Activated CD8-positive, alpha-beta memory T cell treated with anti-CD3 and anti-CD28 coated beads, Interleukin-2, amount 10 ng/mL, durations not matched to agents 7 days and 5 days (primary cell): ENCODE measurements around the gene EFTUD2. TPM values are rescaled to one million over a fixed set of nuclear protein-coding genes. Genes with fewer than 3 reads are reported as not detected.

Source experiments
- ATAC-seq: fragments of 150-1000 bp; cut with Tn5 transposase; one replicate; pipeline ENCODE4 v1.10.0; 2021; ENCODE audit warnings: moderate library complexity
- CTCF ChIA-PET: fragments of 350-600 bp; sonication (Branson Sonifier 250); formaldehyde crosslinking; loops from one replicate; lab custom pipeline; 2021; ENCODE audit warnings: antibody characterized with exemption; lab: Charles Lee
- DNase-seq: peaks from one replicate; pipeline ENCODE4 v3.0.0-alpha.2; 2020
- H3K27ac Mint-ChIP-seq: one replicate; pipeline ENCODE4 v1.8.0; 2021; ENCODE audit warnings: mild to moderate bottlenecking, mixed read lengths
- H3K27me3 Mint-ChIP-seq: one replicate; pipeline ENCODE4 v1.8.0; 2021; ENCODE audit warnings: mixed read lengths
- H3K36me3 Mint-ChIP-seq: one replicate; pipeline ENCODE4 v1.8.0; 2021; ENCODE audit warnings: mild to moderate bottlenecking, mixed read lengths
- H3K4me1 Mint-ChIP-seq: one replicate; pipeline ENCODE4 v1.8.0; 2021; ENCODE audit warnings: mixed read lengths
- H3K4me3 Mint-ChIP-seq: one replicate; pipeline ENCODE4 v1.8.0; 2021; ENCODE audit warnings: mild to moderate bottlenecking, moderate library complexity, mixed read lengths
- H3K9me3 Mint-ChIP-seq: one replicate; pipeline ENCODE4 v1.8.0; 2022; ENCODE audit warnings: low read depth, mixed read lengths
- total RNA-seq, 2 experiments: library from RNA; stranded (reverse); gene quantifications; one replicate each; pipeline ENCODE4 v1.2.3, GENCODE V29; 2021

The EFTUD2 gene
- total RNA-seq, 2 experiments from 2014 or later: 134 to 178 TPM

DNA sequence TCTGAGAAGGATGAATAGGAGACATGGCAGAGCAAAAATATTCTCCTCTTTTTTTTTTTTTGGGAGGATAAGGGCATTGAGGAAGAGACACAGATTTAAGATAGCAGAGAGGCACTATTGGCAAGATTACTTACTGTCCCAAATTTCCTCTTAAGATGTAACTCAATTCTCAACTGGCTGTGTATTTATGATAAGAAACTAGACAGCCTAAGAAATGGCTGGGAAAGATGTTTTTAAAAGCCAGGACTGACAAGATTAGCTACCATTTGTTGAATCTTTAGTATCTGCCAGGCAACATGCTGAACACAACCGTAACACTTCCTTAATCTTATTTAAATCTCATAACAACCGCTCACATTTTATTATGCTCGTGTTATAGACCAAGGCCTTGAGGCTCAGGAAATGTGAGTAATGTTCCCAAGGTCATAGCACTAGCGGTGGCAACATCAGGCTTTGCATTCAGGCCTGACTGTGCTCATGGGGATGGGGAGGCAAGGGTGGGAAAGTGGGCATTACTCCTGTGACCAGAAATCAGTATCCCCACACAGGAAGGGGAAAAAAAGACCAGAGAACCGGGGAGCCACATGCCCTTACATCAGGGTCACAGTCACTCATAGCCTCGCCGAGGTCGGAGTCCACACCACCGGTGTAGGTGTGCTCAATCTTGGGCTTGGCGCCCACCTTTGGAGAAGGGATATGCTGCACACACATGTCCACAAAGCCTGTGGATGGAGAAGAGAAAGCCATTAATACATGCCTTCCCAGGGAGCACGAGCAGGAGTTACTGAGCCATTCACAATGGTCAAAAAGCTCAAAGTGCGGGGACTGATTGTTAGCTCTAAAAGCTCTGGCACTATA is 36.0 kb downstream of the EFTUD2 start:
- Mint-ChIP-seq H3K27me3 (no peaks in the 10 kb centered on the region), H3K9me3 (no peaks in the 10 kb centered on the region), H3K27ac (no peak overlapping the region), H3K4me1 (peaks cover 1% of the 10 kb centered on the region), H3K4me3 (no peak overlapping the region), H3K36me3 (peaks cover 38% of the 10 kb centered on the region)
- CTCF ChIA-PET: interaction anchor here (1.2 to 10.8 kb wide), 2 partner anchors 87 to 160 kb away, joined by 3 to 186 read pairs; no protein-coding TSS in a partner anchor
- no peak for ATAC-seq
- DNase-seq: no peak

- no peaks in the 10 kb centered on the region for H3K27me3 Mint-ChIP-seq
- ATAC-seq (no peak), DNase-seq (no peak)
- no peaks in the 10 kb centered on the region for H3K9me3 Mint-ChIP-seq
- H3K36me3 Mint-ChIP-seq: peaks cover 38% of the 10 kb centered on the region
- CTCF ChIA-PET: interaction anchor here (1.3 to 10.8 kb wide), 2 partner anchors 58 to 86 kb away, joined by 3 to 186 read pairs; no protein-coding TSS in a partner anchor
- H3K4me3 Mint-ChIP-seq: no peak overlapping the region
- peaks cover 1% of the 10 kb centered on the region for H3K4me1 Mint-ChIP-seq
- no peak overlapping the region for H3K27ac Mint-ChIP-seq
These were observed 36.8 kb downstream of the EFTUD2 start for GRCh38 chr17:44862278-44862914.

DNA sequence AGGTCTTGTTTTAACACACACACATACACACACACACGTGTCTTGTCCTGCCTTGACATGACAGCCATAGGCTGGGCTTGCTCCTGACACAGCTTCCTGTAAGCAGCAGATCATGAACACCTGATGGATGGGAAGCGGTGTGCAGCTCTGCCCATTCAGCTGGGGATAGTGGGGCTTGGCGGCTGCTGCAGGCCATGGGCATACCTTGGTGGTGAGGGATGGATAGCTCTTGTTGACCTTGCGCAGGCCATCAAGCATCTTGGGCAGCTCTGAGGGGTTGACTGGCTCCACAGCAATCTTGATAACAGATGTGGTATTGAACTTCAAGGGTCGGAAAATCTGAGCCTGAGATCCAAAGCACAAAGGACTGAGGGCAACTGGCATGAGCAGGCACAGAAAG is 39.5 kb downstream of the EFTUD2 start:
- Mint-ChIP-seq H3K27me3 (no peaks in the 10 kb centered on the region), H3K4me3 (no peak overlapping the region), H3K9me3 (no peaks in the 10 kb centered on the region), H3K27ac (no peak overlapping the region), H3K4me1 (no peaks in the 10 kb centered on the region), H3K36me3 (peaks cover 46% of the 10 kb centered on the region)
- ATAC-seq: no peak
- no peak for DNase-seq
- CTCF ChIA-PET: interaction anchor here (1.3 to 10.8 kb wide), 2 partner anchors 9 to 83 kb away, joined by 4 to 186 read pairs; no protein-coding TSS in a partner anchor

DNA sequence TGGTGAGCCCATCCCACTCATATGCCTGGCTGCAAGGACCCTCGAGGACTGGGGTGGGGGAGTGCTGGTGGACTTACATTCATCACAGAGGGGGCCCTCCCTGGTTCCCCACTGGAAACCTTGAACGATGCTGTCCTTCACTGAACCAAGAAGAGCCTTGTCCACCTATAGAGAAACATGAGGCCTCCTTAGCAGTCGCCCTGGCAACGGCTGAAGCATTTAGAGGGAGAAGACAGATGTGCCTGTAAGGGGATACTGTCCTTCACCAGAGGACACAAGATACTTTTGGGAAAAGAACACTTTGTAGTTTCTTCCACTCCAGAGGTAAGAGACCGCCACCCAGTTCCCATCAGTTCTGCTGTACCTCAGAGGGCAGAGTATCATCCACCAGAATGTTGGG is 45.1 kb downstream of the EFTUD2 start:
- DNase-seq: no peak
- Mint-ChIP-seq H3K4me3 (no peak overlapping the region), H3K4me1 (no peaks in the 10 kb centered on the region), H3K27ac (no peak overlapping the region), H3K27me3 (no peaks in the 10 kb centered on the region), H3K36me3 (peaks cover 33% of the 10 kb centered on the region), H3K9me3 (no peaks in the 10 kb centered on the region)
- CTCF ChIA-PET: interaction anchor here (1.0 to 2.2 kb wide), 3 partner anchors 14 to 341 kb away, joined by 3 to 6 read pairs (median 3); no protein-coding TSS in a partner anchor
- no peak for ATAC-seq

DNA sequence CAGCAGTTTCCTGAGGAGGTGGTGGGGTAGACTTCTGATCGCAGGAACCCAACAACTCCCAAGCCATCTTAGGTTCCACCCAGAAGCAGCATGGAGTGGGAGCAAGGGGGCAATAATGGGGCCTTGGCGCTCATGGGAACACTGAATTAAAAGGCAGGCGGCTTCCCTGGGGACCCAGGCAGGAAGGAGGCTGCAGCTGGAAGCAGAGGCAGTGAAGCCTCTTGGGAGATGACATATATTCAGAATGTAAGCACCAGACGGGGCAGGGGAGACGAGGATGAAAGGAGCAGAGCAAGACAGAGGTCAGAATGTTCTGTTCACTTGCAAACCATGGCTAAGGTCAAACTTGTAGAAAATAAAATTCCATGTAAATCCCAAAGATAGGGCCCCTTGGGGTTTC is 48.6 kb downstream of the EFTUD2 start:
- Mint-ChIP-seq H3K4me3 (no peak overlapping the region), H3K27me3 (no peaks in the 10 kb centered on the region), H3K36me3 (peaks cover 19% of the 10 kb centered on the region), H3K27ac (no peak overlapping the region), H3K4me1 (no peaks in the 10 kb centered on the region), H3K9me3 (no peaks in the 10 kb centered on the region)
- CTCF ChIA-PET: interaction anchor here (1.0 kb wide), 1 partner anchor 75 kb away, joined by 3 read pairs; no protein-coding TSS in a partner anchor
- ATAC-seq (no peak), DNase-seq (no peak)

DNA sequence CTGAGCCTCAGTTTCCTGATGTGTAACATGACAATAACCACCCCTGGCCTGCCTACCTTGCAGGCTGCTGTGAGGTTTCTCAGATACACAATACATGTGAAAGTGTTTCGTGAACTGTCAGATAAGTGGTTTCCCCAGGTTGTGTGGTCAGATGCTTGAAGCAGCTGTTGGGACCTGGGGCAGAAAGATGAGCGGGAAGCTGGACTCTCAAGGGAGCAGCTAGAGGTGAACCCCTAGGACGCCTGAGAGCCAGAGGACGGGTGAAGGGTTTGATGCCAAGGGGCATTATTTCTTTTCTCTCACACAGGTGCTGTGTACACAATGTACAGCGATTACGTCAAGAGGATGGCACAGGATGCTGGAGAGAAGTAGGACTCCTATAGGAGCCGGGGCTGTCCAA is 49.2 kb downstream of the EFTUD2 start:
- H3K9me3 Mint-ChIP-seq: no peaks in the 10 kb centered on the region
- H3K27ac Mint-ChIP-seq: peak overlapping the region; percentile 21
- H3K27me3 Mint-ChIP-seq: no peaks in the 10 kb centered on the region
- H3K4me3 Mint-ChIP-seq: no peak overlapping the region
- ATAC-seq: no peak
- peaks cover 19% of the 10 kb centered on the region for H3K36me3 Mint-ChIP-seq
- H3K4me1 Mint-ChIP-seq: no peaks in the 10 kb centered on the region
- CTCF ChIA-PET: no interaction called here
- DNase-seq: no peak

DNA sequence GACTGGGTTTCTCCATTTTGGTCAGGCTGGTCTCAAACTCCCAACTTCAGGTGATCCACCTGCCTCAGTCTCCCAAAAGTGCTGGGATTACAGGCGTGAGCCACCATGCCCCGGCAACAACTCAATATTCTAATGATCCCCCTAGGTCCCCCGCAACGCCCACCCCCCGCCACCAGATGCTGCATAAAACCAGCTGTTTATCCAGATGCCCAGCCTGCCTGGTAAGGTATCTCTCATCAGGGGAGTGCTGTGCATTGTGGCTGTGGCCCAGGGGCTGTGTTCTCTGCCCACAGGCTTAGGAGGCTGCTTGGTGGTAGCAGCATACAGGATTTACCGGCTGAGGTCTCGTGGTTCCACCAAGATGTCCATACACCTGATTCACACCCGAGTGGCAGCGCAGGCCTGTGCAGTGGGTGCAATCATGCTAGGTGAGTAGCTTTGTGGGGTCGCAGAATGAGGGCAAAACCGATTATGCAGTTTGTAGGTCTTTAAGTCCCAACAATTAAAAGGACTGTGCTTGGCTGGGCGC is 50.2 kb downstream of the EFTUD2 start:
- ATAC-seq (no peak), DNase-seq (no peak)
- no peaks in the 10 kb centered on the region for H3K27me3 Mint-ChIP-seq
- H3K4me1 Mint-ChIP-seq: no peaks in the 10 kb centered on the region
- CTCF ChIA-PET: no interaction called here
- H3K36me3 Mint-ChIP-seq: peaks cover 12% of the 10 kb centered on the region
- H3K9me3 Mint-ChIP-seq: no peaks in the 10 kb centered on the region
- no peak overlapping the region for H3K4me3 Mint-ChIP-seq
- H3K27ac Mint-ChIP-seq: no peak overlapping the region

GRCh38 chr17:44848257-44848795 is 50.9 kb downstream of the EFTUD2 start:
- Mint-ChIP-seq H3K9me3 (no peaks in the 10 kb centered on the region), H3K36me3 (peaks cover 7% of the 10 kb centered on the region), H3K4me3 (no peak overlapping the region), H3K27me3 (no peaks in the 10 kb centered on the region), H3K4me1 (no peaks in the 10 kb centered on the region), H3K27ac (no peak overlapping the region)
- no peak for DNase-seq
- ATAC-seq: no peak
- CTCF ChIA-PET: interaction anchor here (3.9 kb wide), 1 partner anchor 69 kb away, joined by 16 read pairs; no protein-coding TSS in a partner anchor

DNA sequence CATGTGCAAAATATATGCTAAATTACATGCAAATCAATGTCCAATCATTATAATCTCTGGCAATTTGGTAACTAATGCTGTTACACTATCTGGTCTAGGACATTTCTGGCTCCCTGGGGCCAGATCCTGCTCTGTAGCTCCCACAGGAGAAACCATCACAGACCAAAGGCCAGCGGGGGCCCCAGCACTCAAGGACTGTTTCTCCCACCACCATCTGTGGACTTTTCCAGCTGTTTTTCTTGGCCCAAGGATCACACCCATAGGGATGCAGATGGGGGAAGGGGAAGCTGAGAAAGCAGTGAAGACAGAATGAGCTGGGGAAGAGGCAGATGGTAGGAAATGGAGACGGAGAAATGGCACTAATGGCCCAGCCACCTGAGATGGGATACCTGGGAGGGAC is 51.7 kb downstream of the EFTUD2 start, which contains the start of gene HIGD1B:
TSS of gene HIGD1B (plus strand) at position 298 of the 400 bp plus-strand sequence. CDS start 270 bp downstream, outside the sequence.
- DNase-seq: no peak
- no peaks in the 10 kb centered on the region for H3K9me3 Mint-ChIP-seq
- H3K27ac Mint-ChIP-seq: no peak within 1 kb of the TSS
- ATAC-seq: no peak
- no peaks in the 10 kb centered on the region for H3K4me1 Mint-ChIP-seq
- peaks cover 7% of the 10 kb centered on the region for H3K36me3 Mint-ChIP-seq
- CTCF ChIA-PET: interaction anchor here (3.9 kb wide), 1 partner anchor 69 kb away, joined by 16 read pairs; no protein-coding TSS in a partner anchor
- no peaks in the 10 kb centered on the region for H3K27me3 Mint-ChIP-seq
- no peak within 1 kb of the TSS for H3K4me3 Mint-ChIP-seq

DNA sequence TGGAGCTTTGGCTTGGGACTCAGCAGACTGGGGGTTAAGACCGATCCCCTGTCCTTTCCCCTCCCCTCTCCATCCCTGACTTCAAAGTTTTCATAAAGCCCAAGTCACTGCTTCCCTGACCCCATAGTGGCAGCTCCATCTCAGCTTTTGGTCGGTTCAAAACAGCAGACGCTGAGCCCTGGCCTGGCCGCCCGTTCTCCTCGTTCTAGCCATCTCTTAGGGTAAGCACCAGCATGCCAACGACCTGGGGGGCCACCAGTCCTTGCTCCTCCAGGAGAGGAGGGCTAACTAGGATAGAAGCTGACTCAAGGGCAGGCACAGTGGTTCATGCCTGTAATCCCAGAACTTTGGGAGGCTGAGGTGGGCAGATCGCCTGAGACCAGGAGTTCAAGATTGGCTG is 53.0 kb downstream of the EFTUD2 start:
- CTCF ChIA-PET: interaction anchor here (3.9 kb wide), 1 partner anchor 67 kb away, joined by 16 read pairs; no protein-coding TSS in a partner anchor
- H3K9me3 Mint-ChIP-seq: no peaks in the 10 kb centered on the region
- H3K27me3 Mint-ChIP-seq: no peaks in the 10 kb centered on the region
- peaks cover 3% of the 10 kb centered on the region for H3K36me3 Mint-ChIP-seq
- H3K4me1 Mint-ChIP-seq: no peaks in the 10 kb centered on the region
- no peak overlapping the region for H3K27ac Mint-ChIP-seq
- H3K4me3 Mint-ChIP-seq: no peak overlapping the region
- ATAC-seq (no peak), DNase-seq (no peak)

DNA sequence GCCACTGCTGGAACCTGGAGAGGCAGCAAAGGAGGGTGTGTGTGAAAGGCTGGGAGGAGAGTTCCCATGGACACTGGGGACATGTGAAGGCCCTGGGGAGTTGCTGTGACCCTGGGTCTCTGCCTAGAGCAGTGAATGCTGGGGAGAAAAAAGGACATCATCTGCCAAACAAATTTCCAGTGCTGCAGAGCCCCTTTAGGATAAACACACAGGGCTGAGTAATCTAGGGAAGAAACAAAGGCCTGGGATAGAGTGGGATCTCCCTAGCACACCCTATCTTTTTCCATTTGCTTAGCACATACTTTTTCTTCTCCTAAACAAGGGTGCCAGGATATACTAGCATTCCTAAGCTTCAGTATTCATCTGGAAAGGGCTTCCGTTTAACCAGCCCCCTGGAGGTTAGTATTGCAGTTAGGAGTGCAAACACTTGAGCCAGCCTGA is 54.8 kb downstream of the EFTUD2 start:
- Mint-ChIP-seq H3K27me3 (no peaks in the 10 kb centered on the region), H3K36me3 (no peaks in the 10 kb centered on the region), H3K4me3 (no peak overlapping the region), H3K27ac (no peak overlapping the region), H3K4me1 (no peaks in the 10 kb centered on the region), H3K9me3 (no peaks in the 10 kb centered on the region)
- no peak for DNase-seq
- ATAC-seq: no peak
- CTCF ChIA-PET: interaction anchor here (3.9 kb wide), 1 partner anchor 66 kb away, joined by 16 read pairs; no protein-coding TSS in a partner anchor

DNA sequence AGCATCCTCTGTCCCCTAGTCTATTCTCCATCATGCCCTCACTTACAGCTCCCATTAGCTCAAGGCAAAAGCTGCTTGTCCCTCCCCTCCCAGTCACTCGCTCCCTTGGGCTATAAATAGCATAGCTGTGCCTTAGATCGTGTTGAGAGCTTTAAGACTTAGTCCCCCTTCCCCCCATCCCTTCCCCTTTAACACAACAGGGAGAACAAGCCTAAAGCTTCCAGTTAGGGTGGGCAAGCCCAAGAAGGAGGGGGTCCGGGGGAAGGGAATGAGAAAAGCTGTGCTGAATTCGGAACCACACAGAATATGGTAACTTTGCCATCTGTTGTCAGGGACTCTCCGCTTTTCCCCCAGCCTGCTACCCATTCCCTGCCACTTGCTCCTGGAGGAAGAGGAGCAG is 56.5 kb downstream of the EFTUD2 start:
- ATAC-seq: no peak
- H3K27ac Mint-ChIP-seq: no peak overlapping the region
- CTCF ChIA-PET: no interaction called here

GRCh38 chr17:44840936-44841335 is 58.3 kb downstream of the EFTUD2 start:
- Mint-ChIP-seq H3K4me3 (no peak overlapping the region), H3K27ac (no peak overlapping the region), H3K27me3 (no peaks in the 10 kb centered on the region), H3K4me1 (no peaks in the 10 kb centered on the region), H3K36me3 (no peaks in the 10 kb centered on the region), H3K9me3 (no peaks in the 10 kb centered on the region)
- DNase-seq (no peak), ATAC-seq (no peak)
- CTCF ChIA-PET: interaction anchor here (1.1 to 1.3 kb wide), 2 partner anchors 62 to 66 kb away, joined by 3 to 5 read pairs; no protein-coding TSS in a partner anchor

More for the DNA sequence above, 56.5 kb downstream of the EFTUD2 start:
- DNase-seq: no peak
- Mint-ChIP-seq H3K9me3 (no peaks in the 10 kb centered on the region), H3K4me1 (no peaks in the 10 kb centered on the region), H3K4me3 (no peak overlapping the region), H3K36me3 (no peaks in the 10 kb centered on the region), H3K27me3 (no peaks in the 10 kb centered on the region)
